ENCODE results near the gene SMAD6.

SMAD6 gene

DNA sequence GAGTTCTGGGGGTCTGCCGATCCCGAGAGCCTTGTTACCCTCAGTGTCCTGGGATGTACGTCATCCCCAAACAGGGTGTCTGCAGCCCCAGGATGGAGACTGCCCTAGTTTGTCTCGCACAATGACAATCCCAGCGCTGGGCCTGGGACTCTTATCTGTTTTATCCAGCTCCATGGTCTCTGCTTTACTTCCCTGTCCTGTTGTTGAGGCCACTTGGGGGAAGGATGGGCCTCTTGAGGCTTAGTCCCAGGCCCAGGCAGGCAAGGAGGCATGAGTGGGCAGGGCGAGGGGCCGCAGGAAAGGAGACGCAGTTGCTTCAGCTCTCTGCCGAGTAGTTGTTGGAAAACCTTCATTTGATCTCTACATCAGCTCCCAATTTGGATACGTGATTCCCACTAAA is 17.4 kb downstream of the SMAD6 start:
- DNase-seq (ENCODE audit: low read depth in 2 of 2, low spot score in 1 of 2), result no peak

DNA sequence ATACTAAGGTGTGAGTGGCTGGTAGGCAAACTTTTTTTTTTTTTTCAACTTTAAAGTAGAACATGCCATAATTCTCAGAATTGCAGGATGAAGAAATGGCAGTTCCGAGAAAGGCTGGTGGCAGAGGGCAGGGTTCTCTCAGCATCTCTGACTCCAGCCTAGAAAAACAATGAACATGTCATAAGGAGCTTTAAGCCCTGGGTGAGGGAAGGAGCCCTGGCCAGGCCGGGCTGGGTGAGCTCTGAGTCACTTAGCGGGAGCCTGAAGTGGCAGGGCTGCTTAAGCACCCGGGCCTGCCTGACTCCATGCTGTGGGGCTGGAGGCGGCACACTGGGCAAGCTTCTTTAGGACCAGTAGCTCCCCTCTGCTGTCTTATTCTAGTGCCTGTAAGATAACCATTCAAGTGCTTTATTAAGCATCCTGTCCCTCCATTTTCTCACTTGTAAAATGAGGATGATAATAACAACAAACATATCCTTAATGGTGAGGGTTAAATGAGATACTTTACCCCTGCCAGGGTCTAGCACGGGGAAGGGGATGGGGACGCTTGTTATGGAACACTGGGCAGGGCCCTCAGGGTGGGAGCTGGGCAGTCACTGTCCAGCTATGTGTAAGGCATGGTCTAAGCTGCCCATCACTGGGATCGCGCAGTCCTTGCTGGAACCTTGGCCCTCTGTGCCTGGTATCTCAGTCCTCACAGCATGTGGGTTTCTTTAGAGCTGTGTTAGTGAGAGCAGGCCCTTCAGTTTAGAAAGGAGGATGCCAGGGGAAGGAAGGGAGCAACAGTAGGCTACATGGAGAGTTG is 18.4 kb downstream of the SMAD6 start:
- DNase-seq (ENCODE audit: low read depth in 2 of 2, low spot score in 1 of 2), result no peak

DNA sequence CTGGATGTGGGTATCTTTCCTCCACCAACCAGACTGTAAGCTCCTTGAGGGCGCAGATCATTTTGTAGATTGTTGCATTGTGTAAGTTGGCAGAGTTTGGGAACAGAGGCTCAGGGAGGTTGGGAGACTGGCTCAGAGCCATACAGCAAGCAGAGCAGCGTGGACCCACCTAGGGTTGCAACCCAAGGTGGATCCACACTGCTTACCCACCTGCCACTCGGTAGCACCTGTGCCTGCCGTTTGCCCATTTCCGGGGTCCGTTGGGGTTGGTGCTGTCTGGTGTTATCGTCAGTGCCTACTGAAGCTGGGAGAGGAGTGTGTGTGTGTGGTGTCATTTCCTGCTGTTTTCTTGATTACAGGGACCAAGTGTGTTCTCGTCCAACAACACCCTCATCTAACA is 19.0 kb downstream of the SMAD6 start:
- no peak for DNase-seq (ENCODE audit: low read depth in 2 of 2, low spot score in 1 of 2)

DNA sequence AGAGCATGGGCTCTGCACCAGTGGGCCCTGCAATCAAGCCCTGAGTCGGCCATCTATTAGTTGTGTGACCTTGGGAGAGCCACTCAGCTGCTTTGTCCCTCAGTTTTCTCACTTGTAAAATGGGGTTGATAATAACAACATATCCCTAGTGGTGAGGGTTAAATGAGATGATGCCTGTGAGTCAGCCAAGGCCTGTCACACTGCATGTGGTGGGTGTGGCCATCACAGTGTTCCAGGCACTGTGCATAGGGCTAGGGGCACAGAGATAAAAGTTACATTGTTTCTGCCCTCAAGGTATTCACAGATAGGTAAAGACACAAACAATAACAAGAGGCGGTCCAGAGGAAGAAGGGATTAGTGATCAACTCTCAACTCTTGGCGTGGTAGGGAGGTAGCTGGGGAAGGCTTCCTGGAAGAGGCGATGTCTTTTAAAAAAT is 19.5 kb downstream of the SMAD6 start:
- DNase-seq (ENCODE audit: low read depth in 2 of 2, low spot score in 1 of 2), result no peak

DNA sequence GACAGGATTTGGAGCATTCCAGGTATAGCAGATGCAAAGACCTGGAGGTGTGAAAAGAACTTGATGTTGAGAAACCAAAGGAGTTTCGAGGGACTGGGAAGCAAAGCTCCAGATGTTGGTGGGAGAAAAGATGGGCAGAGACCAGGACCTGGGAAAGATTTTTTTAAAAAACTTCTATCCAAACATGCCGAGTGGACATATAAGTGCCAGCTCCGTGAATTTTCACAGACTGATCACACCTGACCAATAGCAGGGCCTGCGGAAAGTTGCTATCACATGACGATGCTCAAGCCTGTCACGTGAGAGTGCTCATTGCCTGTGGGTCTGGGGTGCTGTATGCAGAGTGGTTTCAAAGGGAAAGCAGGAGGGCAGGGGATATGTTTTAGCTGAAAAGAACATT is 19.9 kb downstream of the SMAD6 start:
- DNase-seq (ENCODE audit: low read depth in 2 of 2, low spot score in 1 of 2), result no peak

DNA sequence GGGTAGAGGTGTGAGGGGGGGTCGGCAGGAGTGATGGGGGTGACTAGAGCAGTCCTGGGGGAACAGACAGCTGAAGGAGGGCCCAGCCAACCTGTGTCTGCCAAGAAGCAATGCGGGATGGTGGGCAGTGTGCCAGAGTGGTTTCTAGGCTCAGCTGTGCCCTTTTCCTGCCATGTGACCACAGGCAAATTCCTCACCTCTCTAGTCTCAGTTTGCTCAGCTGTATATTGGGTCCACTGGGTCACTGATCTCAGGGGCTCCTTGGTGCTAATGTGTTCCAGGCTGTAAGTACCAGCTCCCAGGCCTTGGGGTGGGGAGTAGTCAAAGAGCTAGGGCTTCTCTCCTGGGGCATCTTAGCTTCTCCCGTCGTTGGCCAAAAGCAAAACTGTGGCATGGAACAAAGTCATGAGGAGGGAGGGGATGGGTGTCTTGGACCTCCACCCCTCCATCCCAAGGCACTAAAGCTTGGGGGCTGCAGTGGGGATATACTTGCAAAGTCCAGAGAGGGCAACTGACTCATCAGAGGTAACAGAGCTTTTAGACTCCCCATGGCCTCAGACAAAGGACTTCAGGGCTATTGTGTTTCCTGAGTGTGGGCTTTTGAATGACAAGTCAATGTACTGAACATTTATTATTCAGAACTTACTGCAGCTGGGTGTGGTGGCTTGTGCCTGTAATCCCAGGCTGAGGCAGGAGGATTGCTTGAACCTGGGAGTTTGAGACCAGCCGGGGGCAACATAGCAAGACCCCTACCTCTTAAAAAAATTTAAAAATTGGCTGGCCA is 20.9 kb downstream of the SMAD6 start:
- DNase-seq (ENCODE audit: low read depth in 2 of 2, low spot score in 1 of 2), result no peak

DNA sequence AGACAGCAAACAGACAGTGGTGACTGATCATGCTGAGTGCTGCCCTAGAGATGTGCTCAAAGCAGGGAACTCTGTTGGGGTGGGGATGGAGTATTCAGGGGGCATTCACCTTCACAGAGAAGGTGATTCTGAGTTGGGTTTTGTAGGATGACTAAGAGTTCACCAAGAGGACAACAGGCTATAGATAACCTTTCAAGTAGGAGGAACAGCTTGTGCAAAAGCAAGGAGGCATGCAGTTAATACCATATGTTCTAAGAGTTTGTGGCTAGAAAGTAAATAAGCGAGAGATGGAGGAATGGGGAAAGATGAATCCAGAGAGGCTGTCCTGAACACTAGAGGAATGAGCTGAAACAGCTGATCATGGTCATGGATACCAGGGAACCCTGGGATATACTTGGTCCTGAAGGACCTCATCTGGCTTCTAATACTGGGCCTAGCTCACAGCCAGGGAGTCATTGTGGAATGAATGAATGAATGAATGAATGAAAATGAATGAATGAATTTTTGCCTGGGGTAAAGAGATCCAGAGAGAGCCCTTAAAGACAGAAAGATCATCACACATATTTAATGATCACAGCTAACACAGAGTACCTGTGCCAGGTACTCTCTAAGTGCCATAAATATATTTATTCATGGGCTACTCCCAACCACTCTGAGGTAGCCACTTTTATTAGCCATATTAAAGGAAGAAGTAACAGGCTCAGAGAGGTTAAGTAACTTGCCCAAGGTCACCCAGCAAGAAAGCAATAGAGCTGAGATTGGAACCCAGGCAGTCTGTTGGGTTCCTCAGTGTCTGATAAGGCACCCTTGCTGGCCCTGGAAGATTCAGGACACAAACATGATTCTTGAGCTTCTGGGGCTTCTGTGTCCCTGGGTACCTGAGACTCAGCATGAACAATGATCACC is 22.0 kb downstream of the SMAD6 start:
- DNase-seq (ENCODE audit: low read depth in 2 of 2, low spot score in 1 of 2), result no peak

DNA sequence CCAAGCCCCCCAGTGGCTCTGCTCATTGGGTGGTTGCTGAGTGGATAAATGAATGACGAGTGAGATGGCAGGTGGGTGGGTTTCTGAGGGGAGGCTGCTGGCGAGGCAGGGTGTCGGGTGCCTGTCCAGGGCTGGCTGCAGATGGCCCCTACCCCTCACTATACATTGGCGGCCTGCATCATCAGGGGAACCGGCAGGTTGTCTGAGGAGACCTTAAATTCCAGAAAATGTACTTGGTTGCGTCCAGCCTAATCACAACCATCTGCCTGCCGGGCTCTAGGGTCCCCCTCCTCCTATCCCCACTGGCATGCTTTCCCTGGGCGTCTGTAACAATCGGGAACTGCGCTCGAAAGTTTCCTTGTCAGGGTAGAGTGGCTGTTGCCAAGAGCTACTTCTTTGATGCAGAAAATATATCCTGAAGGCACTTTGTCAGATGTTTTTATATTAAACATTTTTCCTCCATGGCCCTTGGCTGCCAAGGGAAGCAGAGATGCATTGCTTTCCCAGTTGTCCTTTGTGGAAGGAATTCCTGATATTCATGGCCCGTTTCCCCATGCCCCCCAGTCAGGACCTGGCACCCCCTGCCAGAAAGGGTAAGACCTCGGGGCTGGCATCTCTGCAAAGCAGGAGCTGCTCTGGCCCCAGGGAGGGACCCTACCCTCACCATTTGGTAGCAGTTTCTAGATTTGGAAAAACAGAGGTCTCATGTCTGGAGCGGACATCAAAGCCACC is 22.9 kb downstream of the SMAD6 start:
- DNase-seq (ENCODE audit: low read depth in 2 of 2, low spot score in 1 of 2), result no peak

DNA sequence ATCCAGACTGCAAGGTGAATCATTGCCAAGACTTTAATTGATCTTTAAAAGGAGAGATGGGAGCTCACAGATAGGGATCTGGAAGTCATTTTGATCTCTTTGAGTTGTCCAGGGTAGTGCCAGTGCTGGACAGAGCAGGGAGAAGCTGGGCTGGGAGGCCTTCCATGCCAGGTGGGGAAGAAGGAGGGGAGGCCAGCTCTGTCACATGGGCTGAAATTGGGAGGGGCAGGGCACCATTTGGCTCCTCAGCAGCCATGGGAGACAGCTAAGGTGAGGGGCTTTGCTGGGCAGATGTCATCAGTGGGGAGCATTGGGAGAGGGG is 23.4 kb downstream of the SMAD6 start:
- DNase-seq (ENCODE audit: low read depth in 2 of 2, low spot score in 1 of 2), result no peak

DNA sequence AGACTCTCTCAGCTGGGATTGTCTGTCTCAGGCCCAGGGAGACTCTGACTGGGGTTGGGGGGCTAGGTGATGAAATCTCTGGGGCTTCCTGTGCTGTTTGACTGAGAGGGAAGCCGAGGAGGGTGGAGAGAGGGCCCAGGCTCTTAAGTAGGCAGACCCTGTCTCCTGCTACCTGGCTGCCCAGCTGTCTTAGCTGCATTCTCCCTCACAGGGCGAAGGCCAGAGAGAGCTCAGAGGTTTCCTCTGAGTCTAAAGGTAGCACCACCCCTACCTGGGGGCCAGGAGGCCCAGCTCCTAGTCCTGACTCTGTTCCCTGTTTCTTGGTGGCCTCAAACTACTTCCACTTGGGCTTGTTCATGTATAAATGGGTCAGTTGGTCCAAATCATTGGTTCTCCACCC is 24.4 kb downstream of the SMAD6 start:
- DNase-seq (ENCODE audit: low read depth in 2 of 2, low spot score in 1 of 2), result no peak

DNA sequence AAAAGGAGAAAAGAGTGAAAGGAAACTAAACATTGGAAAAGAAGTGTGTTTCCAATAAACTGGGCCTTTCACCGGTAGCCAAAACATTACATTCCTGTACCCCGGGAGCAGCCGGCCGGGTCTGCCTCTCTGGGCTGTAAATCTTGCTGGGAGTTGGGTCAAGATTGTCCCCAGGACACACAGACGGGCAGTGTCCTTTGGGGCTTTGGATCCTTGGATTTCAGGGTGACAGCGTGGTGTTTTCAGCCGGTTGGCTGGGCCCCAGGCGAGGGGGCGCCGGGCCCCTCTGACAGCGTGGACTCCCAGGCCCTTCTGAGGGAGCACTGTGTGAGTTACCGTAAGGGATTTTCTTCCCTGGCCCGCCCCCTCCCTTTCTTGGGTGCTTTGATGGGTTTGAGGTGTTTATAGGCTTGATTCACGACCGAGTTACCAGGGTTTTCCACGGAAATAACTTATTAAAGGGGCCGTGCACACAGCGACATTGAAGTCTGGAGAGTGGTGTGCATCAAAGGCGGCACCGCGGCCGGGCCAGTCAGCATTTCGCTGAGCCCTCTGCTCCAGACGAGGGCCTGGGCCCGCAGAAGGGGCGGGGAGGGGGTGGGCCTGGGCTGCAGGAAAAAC is 27.4 kb downstream of the SMAD6 start:
- DNase-seq (ENCODE audit: low read depth in 2 of 2, low spot score in 1 of 2), result no peak

DNA sequence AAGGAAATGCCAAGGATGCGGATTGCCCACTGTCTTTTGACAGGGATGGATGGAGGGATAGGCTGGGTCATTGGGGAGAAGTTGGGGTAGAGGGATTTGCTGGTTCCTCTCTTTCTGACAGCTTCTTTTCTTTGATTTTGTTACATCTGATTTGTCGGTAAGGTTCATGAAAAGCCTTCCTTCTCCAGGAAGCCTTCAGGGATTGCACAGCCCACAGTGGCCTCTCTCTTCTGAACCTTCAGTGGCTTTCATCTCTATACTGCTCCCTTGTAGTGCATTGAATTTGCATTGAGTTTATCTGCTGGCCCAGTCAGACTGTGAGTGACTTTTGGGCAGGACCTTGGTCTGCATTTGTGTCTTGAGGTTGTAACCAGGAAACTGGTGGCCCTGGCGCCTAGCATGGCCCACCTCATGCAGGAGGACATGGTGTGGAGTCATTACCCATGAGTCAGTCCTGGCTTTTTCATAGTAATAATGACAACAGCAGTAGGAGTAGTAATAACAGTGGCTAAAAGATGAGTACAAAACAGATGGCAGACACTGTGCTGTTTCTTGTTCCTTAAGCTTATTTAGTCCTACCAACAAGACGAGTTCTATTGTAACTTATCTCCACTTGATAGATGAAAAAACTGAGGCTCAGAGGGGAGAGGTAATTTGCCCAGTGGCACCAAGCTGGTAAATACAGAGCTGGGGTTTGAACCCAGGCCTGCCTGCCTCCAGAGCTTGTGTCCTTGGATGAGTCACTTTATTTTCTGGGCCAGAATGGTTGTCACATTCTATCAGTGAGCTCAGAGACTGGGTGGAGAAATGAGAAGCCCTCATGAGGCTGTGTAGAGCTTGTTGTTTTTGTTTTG is 28.4 kb downstream of the SMAD6 start:
- DNase-seq (ENCODE audit: low read depth in 2 of 2, low spot score in 1 of 2), result no peak

DNA sequence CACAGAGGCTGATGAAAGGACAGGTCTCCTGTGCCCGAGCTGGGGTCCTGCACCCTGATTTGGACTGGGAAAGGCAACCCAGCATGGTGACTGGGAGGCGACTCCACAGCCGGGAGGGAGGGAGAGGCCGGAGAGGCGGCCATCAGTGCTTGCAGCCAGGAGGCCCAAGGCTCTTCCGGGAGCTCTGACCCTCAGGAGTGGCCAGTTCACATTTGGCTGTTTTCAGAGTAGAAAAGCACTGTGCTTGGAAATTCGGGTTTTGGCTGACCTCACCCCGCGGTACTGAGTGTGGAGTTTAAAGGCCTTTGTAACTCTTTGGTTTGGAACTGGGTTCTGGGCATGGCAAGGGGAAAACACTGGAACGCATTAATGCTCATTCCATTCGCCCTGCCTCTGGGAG is 31.9 kb downstream of the SMAD6 start:
- no peak for DNase-seq (ENCODE audit: low read depth in 2 of 2, low spot score in 1 of 2)

DNA sequence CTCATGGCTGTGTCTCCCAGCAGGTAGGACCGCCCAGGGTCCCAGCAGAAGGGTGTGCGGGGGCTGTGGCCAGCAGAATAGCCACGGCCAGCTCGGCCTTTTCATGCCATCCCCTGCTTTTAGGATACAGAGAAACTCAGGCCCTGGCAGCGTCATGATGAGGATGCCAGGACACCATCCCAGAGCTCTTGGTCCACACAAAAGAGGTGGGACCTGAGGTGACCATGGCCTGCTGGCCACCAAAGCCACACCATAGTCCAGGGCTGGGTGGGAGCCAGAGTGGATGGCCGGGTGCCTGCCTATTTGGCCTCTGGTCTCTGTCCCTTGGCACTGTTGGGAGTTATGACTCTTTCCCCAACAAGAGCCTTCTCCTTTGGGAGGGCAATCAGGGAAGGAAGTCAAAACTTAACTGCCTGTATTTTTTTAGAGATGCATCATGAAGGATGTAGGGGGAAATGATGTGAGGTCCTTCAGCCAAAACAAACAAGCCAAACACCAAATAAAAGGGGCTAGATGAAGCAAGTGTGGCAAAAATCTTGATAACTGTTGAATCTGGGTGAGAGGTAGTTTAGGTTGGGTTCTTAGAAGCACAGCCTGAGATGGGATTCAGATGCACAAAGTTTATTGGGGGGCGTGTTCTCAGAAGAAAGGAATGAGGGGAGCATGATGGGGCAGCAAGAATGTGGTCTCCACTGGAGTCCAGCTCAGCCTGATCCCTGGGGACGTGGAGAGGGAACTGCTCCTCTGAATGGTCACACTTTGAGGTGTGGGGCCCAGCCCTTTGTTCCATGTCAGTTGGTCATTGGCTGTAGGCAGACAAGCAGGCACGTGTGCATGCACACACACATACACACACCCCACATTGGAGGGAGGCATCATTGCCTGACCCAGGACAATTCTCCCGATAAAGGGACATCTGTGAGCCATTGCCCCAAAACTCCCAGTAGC is 33.2 kb downstream of the SMAD6 start:
- DNase-seq (ENCODE audit: low read depth in 2 of 2, low spot score in 1 of 2), result no peak

DNA sequence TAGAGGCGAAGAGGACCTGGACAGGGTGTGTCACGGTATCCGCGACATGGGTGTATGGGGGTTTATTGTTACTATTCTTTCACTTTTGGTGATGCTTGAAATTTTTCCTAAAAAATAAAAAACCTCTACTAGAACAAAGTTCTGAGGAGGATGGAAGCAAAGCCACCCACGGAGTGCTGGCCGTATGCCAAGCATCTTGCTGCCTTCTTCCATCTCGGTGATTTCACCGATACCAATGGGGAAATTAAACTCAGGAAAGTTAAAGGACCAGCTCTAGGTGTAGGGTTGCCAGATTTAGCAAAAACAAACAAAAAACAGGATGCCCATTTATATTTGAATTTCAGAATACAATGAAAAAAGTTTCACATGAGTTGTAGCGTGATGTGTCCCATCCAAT is 33.9 kb downstream of the SMAD6 start:
- no peak for DNase-seq (ENCODE audit: low read depth in 2 of 2, low spot score in 1 of 2)

DNA sequence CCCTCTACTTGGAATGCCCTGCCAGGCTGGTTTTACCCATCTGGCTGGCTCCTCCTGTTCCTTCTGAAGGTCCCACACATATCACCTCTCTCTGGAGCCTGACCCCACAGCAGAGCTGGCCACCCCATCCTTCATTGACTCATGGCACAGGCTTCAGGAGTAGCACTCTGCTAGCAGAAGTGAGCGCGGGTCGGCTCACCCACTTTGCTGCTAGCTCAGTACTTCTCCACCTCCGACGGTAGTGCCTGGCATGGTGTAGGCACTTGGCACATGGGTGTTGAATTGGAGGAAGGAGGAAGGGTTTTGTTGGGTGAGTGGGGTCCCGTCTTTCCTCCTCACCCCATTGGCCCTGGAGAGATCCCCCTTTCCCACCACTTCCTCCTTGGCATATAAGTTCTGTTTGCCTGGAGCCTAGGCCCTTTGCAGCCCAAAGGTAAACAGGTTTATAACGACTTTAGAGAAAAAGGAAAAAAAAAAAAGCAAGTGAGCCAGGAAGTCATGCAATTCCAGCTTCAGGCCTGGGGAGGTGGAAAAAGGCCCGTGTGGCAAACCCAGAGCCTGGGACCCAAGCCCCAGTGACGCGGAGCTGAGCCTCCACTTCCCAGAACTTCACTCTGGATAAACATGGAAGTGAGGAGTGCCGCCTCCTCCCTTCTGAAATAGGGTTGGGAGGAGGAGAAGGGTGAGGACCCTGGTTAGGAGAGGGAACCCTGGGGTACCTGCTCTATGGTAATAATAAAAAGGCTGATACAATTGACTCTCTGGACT is 35.4 kb downstream of the SMAD6 start:
- no peak for DNase-seq (ENCODE audit: low read depth in 2 of 2, low spot score in 1 of 2)

DNA sequence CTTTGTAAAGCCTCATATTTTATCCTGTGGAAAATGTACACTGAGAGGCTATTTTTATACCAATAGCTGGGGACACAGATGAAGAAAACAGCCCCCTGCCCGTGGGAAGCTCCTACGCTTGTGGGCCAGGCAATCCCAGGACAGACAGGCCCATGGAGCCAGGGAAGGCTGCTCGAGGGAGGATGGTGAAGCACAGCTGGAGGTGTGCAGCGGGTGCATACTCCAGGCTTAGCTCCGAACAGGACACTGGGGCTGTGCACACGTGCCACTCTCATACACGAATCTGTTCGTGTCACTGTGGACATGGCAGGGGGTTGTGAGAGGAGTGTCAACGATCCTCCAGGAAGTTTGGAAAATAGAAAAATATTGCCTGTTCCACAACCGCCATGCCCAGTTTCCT is 36.1 kb downstream of the SMAD6 start:
- no peak for DNase-seq (ENCODE audit: low read depth in 2 of 2, low spot score in 1 of 2)

DNA sequence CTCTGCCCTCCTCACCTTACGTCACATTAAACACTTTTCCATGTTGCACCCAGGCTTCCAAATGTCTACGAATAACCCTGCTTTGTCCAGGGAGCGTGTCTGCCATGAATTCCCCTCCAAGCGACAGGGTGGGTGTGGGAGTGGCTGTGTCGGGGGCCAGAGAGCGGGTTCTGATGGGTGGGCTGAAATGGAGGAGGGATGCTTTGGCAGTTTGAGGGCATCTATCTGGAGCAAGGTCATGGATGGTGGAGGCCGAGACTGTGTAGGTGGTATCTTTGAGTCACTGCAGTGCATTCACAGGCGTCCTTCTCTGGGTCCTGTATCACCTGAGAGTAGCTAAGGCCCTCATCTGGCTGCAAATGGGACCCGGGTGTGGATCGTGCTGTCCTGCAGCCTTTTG is 36.6 kb downstream of the SMAD6 start:
- DNase-seq (ENCODE audit: low read depth in 2 of 2, low spot score in 1 of 2), result no peak

All from stimulated activated CD8-positive, alpha-beta memory T cell treated with anti-CD3 and anti-CD28 coated beads, Interleukin-4, amount 100 ng/mL, for 4 hours (primary cell).